Colonic mucosa (tissue), 4 donors: ENCODE results near the gene NRG3. TPM values are rescaled to one million over a fixed set of nuclear protein-coding genes. Genes with fewer than 3 reads are reported as not detected.

Experiments used
- DNase-seq: peaks from one replicate; pipeline ENCODE4 v3.0.0-alpha.2; 2020
- H3K27ac ChIP-seq: fragments of 200-600 bp; one replicate; pipeline ENCODE4 v1.8.0; 2021
- H3K27me3 ChIP-seq: fragments of 200-600 bp; one replicate; pipeline ENCODE4 v1.8.0; 2021
- H3K36me3 ChIP-seq: fragments of 200-600 bp; one replicate; pipeline ENCODE4 v1.8.0; 2021
- H3K4me1 ChIP-seq: fragments of 200-600 bp; one replicate; pipeline ENCODE4 v1.8.0; 2021; ENCODE audit warnings: mild to moderate bottlenecking
- H3K4me3 ChIP-seq: fragments of 200-600 bp; one replicate; pipeline ENCODE4 v1.8.0; 2021
- H3K9ac ChIP-seq, 2 donors: one replicate each; pipeline ENCODE4 v1.7.0; 2013; ENCODE audit warnings: control low read depth in 2 of 2, low read depth in 2 of 2, low read length in 2 of 2
- H3K9me3 ChIP-seq: fragments of 200-600 bp; one replicate; pipeline ENCODE4 v1.8.0; 2021
- CTCF ChIP-seq: fragments of 200-600 bp; IDR thresholded peaks from one replicate; pipeline ENCODE4 v1.8.0; 2022; ENCODE audit warnings: antibody characterized with exemption, mild to moderate bottlenecking
- intact Hi-C: fragments of 100-400 bp; cut with DNase I; formaldehyde crosslinking; loops from one replicate; pipeline ENCODE4 v1.14.1; 2022
- total RNA-seq, 2 donors: library from RNA; stranded (reverse); fragmentation: NEBNext Ultra II Directional in 1 of 2; extraction: Animal tissue kit (Norgen Biotek cat#: 25700) in 1 of 2; gene quantifications; one replicate each; pipeline ENCODE4 v1.2.1, GENCODE V29; 2021
- donor health status: healthy.
- donor health status: DM: no; HTN: no; CAD: no.
- donor health status: DM: no; HTN: no; CAD: no.

NRG3 gene
- total RNA-seq, 2 donors from 2014 or later, result 0.24 TPM; not detected in 1

- no peak for DNase-seq
- intact Hi-C loops, result no loop called here
- Histone ChIP-seq H3K4me1 (no peaks in the 10 kb centered on the region), H3K9ac (no peak overlapping the region), H3K9me3 (no peaks in the 10 kb centered on the region), H3K27me3 (no peaks in the 10 kb centered on the region), H3K27ac (no peak overlapping the region), H3K4me3 (no peak overlapping the region), H3K36me3 (no peaks in the 10 kb centered on the region)
- TF ChIP-seq CTCF, result no peak
Observed at GRCh38 chr10:81911328-81911727, 36.3 kb downstream of the NRG3 start.

- H3K9ac ChIP-seq, result no peak overlapping the region
- DNase-seq, result no peak
- H3K27ac ChIP-seq, result no peak overlapping the region
- no peaks in the 10 kb centered on the region for H3K4me1 ChIP-seq
- no peaks in the 10 kb centered on the region for H3K27me3 ChIP-seq
- no peak for TF ChIP-seq CTCF
- H3K9me3 ChIP-seq, result no peaks in the 10 kb centered on the region
- intact Hi-C loops, result no loop called here
- H3K4me3 ChIP-seq, result no peak overlapping the region
- H3K36me3 ChIP-seq, result no peaks in the 10 kb centered on the region
Observed at GRCh38 chr10:81914736-81915503, 39.9 kb downstream of the NRG3 start.

GRCh38 chr10:81915504-81915897, 40.5 kb downstream of the NRG3 start:
- Histone ChIP-seq H3K9ac (no peak overlapping the region), H3K27me3 (no peaks in the 10 kb centered on the region), H3K4me3 (no peak overlapping the region), H3K9me3 (no peaks in the 10 kb centered on the region), H3K36me3 (no peaks in the 10 kb centered on the region), H3K4me1 (no peaks in the 10 kb centered on the region), H3K27ac (no peak overlapping the region)
- no peak for TF ChIP-seq CTCF
- DNase-seq, result no peak
- intact Hi-C loops, result no loop called here

GRCh38 chr10:81917666-81918065, 42.7 kb downstream of the NRG3 start:
- Histone ChIP-seq H3K27ac (no peak overlapping the region), H3K9ac (no peak overlapping the region), H3K27me3 (no peaks in the 10 kb centered on the region), H3K9me3 (no peaks in the 10 kb centered on the region), H3K4me3 (no peak overlapping the region), H3K4me1 (no peaks in the 10 kb centered on the region), H3K36me3 (no peaks in the 10 kb centered on the region)
- intact Hi-C loops, result no loop called here
- TF ChIP-seq CTCF, result no peak
- no peak for DNase-seq

GRCh38 chr10:81918766-81919165, 43.8 kb downstream of the NRG3 start:
- Histone ChIP-seq H3K9me3 (no peaks in the 10 kb centered on the region), H3K36me3 (no peaks in the 10 kb centered on the region), H3K4me1 (no peaks in the 10 kb centered on the region), H3K27me3 (no peaks in the 10 kb centered on the region), H3K9ac (no peak overlapping the region), H3K27ac (no peak overlapping the region), H3K4me3 (no peak overlapping the region)
- intact Hi-C loops, result no loop called here
- DNase-seq, result no peak
- TF ChIP-seq CTCF, result no peak
